Endothelial cell of umbilical vein (primary cell): ENCODE data around the gene DUS2.
"Not testable (repeated sequence)": the region's sequence is repeated elsewhere in the genome, so short reads cannot be mapped to it uniquely, and the experiment has no call there.

Experiments used
- EZH2 ChIP-seq: IDR thresholded peaks from 2 replicates; pipeline ENCODE4 v1.6.1; 2012; ENCODE audit warnings: borderline replicate concordance, low read depth, mild to moderate bottlenecking, moderate library complexity, low read length, inconsistent platforms; ENCODE audit not compliant: severe bottlenecking
- POLR2A ChIP-seq: IDR thresholded peaks from 2 replicates; pipeline ENCODE4 v1.6.1; 2012; ENCODE audit warnings: low read depth, mild to moderate bottlenecking, control low read depth, low read length
- TF ChIP-seq, protein P1 (sequence below), 2 donors: IDR thresholded peaks; 1 replicate in 1 of 2; 2 replicates in 1 of 2; pipeline ENCODE4 v1.5.1; 2011; ENCODE audit warnings: low read length in 2 of 2, mild to moderate bottlenecking in 2 of 2, moderate library complexity in 2 of 2, control low read depth in 1 of 2, inconsistent platforms in 1 of 2, low read depth in 1 of 2; ENCODE audit not compliant: insufficient read depth in 1 of 2; ENCODE audit errors: extremely low read depth in 1 of 2

DNA sequence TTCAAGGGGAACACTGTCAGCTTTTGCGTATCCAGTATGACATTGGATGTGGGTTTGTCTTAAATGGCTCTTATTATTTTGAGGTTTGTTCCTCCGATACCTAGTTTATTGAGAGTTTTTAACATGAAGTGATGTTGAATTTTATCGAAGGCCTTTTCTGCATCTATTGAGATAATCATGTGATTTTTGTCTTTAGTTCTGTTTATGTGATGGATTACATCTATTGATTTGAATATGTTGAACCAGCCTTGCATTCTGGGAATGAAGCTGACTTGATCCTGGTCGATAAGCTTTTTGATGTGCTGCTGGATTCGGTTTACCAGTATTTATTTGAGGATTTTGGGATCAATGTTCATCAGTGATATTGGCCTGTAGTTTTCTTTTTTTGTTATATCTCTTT lies 86.1 kb downstream of the DUS2 start:
- TF ChIP-seq, protein P1, sequence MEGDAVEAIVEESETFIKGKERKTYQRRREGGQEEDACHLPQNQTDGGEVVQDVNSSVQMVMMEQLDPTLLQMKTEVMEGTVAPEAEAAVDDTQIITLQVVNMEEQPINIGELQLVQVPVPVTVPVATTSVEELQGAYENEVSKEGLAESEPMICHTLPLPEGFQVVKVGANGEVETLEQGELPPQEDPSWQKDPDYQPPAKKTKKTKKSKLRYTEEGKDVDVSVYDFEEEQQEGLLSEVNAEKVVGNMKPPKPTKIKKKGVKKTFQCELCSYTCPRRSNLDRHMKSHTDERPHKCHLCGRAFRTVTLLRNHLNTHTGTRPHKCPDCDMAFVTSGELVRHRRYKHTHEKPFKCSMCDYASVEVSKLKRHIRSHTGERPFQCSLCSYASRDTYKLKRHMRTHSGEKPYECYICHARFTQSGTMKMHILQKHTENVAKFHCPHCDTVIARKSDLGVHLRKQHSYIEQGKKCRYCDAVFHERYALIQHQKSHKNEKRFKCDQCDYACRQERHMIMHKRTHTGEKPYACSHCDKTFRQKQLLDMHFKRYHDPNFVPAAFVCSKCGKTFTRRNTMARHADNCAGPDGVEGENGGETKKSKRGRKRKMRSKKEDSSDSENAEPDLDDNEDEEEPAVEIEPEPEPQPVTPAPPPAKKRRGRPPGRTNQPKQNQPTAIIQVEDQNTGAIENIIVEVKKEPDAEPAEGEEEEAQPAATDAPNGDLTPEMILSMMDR (IDR thresholded peaks at IDR 0.05; ENCODE audit: extremely low read depth in 1 of 2, insufficient read depth in 1 of 2, low read depth in 1 of 2, low read length in 2 of 2), result not testable (repeated sequence)
- TF ChIP-seq EZH2, POLR2A: not testable (repeated sequence)
